ENCODE data around the gene MAP3K1.

MAP3K1 gene

GRCh38 chr5:56909294-56910209, 94.2 kb downstream of the MAP3K1 start, which contains the start of gene SETD9:
TSS of gene SETD9 (plus strand) at chr5:56909596. CDS start at chr5:56909646, 50 bp downstream.
- DNase-seq (ENCODE audit: low read depth) = peak; percentile 84

GRCh38 chr5:56910210-56910965, 95.0 kb downstream of the MAP3K1 start:
- DNase-seq (ENCODE audit: low read depth) = peak; percentile 36

GRCh38 chr5:56913766-56914165, 98.4 kb downstream of the MAP3K1 start:
- no peak for DNase-seq (ENCODE audit: low read depth)

GRCh38 chr5:56914678-56915077, 99.3 kb downstream of the MAP3K1 start:
- DNase-seq (ENCODE audit: low read depth) = no peak

GRCh38 chr5:56917534-56917933, 102.2 kb downstream of the MAP3K1 start:
- no peak for DNase-seq (ENCODE audit: low read depth)

- DNase-seq (ENCODE audit: low read depth) = no peak
These were observed 102.7 kb downstream of the MAP3K1 start for GRCh38 chr5:56918054-56918453.

- no peak for DNase-seq (ENCODE audit: low read depth)
These were observed 104.8 kb downstream of the MAP3K1 start for GRCh38 chr5:56919942-56920662.

- DNase-seq (ENCODE audit: low read depth) = no peak
These were observed 107.6 kb downstream of the MAP3K1 start for GRCh38 chr5:56922922-56923321.

GRCh38 chr5:56934325-56934724, 119.0 kb downstream of the MAP3K1 start:
- DNase-seq (ENCODE audit: low read depth) = no peak

GRCh38 chr5:56938858-56939257, 123.5 kb downstream of the MAP3K1 start:
- DNase-seq (ENCODE audit: low read depth) = no peak

- DNase-seq (ENCODE audit: low read depth) = no peak
These were observed 126.6 kb downstream of the MAP3K1 start for GRCh38 chr5:56941981-56942380.

Measured in non-pigmented ciliary epithelial cell (primary cell).